Bronchial epithelial cell (primary cell): ENCODE data around the gene LRRC61. TPM values are rescaled to one million over a fixed set of nuclear protein-coding genes. Genes with fewer than 3 reads are reported as not detected.
A peak's percentile ranks its signal among the peaks of the same experiment; 100 is the strongest.

Source experiments
- DNase-seq: peaks from one replicate; pipeline ENCODE4 v3.0.0-alpha.2; 2010; ENCODE audit warnings: low read depth
- FAIRE-seq: peaks from 2 replicates; lab custom pipeline; 2011; peaks lifted over from hg19 to GRCh38; lab: Jason Lieb, UNC
- H3K27me3 ChIP-seq: 2 replicates; pipeline ENCODE4 v1.5.1; 2011; ENCODE audit warnings: low read length; ENCODE audit not compliant: control insufficient read depth, insufficient read depth
- H3K36me3 ChIP-seq: 2 replicates; pipeline ENCODE4 v1.5.1; 2011; ENCODE audit warnings: low read length; ENCODE audit not compliant: control insufficient read depth, insufficient read depth
- H3K4me3 ChIP-seq: 2 replicates; pipeline ENCODE4 v1.5.1; 2011; ENCODE audit warnings: mild to moderate bottlenecking, low read depth, low read length, control low read depth
- CTCF ChIP-seq: IDR thresholded peaks from 2 replicates; pipeline ENCODE4 v1.5.1; 2011; ENCODE audit warnings: mild to moderate bottlenecking, moderate library complexity, low read length, control low read depth, inconsistent platforms; ENCODE audit not compliant: insufficient read depth, severe bottlenecking
- total RNA-seq: library from RNA; depleted of rRNA; stranded (reverse); fragments of >200 nt; gene quantifications from 2 replicates; pipeline ENCODE4 v1.2.1, GENCODE V29; 2014

LRRC61 gene
- total RNA-seq, 1 donor from 2014 or later, result 7.6 TPM

- Histone ChIP-seq H3K36me3 (peaks cover 2% of the 10 kb centered on the region), H3K4me3 (no peak overlapping the region), H3K27me3 (no peaks in the 10 kb centered on the region)
- peak; percentile 18 for FAIRE-seq
- no peak for DNase-seq
- no peak for TF ChIP-seq CTCF
Measured at GRCh38 chr7:150334108-150334507, 11.0 kb downstream of the LRRC61 start.

- FAIRE-seq (no peak), DNase-seq (no peak)
- Histone ChIP-seq H3K27me3 (no peaks in the 10 kb centered on the region), H3K36me3 (peaks cover 2% of the 10 kb centered on the region), H3K4me3 (no peak overlapping the region)
- no peak for TF ChIP-seq CTCF
Measured at GRCh38 chr7:150335108-150335773, 12.1 kb downstream of the LRRC61 start.

- FAIRE-seq (no peak), DNase-seq (no peak)
- H3K36me3 ChIP-seq, result peaks cover 2% of the 10 kb centered on the region
- H3K27me3 ChIP-seq, result peaks cover 2% of the 10 kb centered on the region
- no peak overlapping the region for H3K4me3 ChIP-seq
- no peak for TF ChIP-seq CTCF
Measured at GRCh38 chr7:150335774-150336112, 12.6 kb downstream of the LRRC61 start.

GRCh38 chr7:150336746-150337145 lies 13.6 kb downstream of the LRRC61 start:
- no peak for TF ChIP-seq CTCF
- FAIRE-seq (no peak), DNase-seq (no peak)
- Histone ChIP-seq H3K4me3 (no peak overlapping the region), H3K36me3 (no peaks in the 10 kb centered on the region), H3K27me3 (peaks cover 8% of the 10 kb centered on the region)

GRCh38 chr7:150337179-150337578 lies 14.0 kb downstream of the LRRC61 start:
- DNase-seq, result no peak
- TF ChIP-seq CTCF, result no peak
- Histone ChIP-seq H3K36me3 (no peaks in the 10 kb centered on the region), H3K27me3 (peaks cover 12% of the 10 kb centered on the region), H3K4me3 (no peak overlapping the region)
- FAIRE-seq, result no peak

GRCh38 chr7:150337659-150338081 lies 14.5 kb downstream of the LRRC61 start:
- Histone ChIP-seq H3K27me3 (peaks cover 15% of the 10 kb centered on the region), H3K36me3 (no peaks in the 10 kb centered on the region), H3K4me3 (no peak overlapping the region)
- FAIRE-seq, result no peak
- no peak for DNase-seq
- no peak for TF ChIP-seq CTCF
